Raji (cell line): ENCODE data around the gene RSPRY1.
A peak's percentile ranks its signal among the peaks of the same experiment; 100 is the strongest.

ENCODE experiments used
- POLR2A ChIP-seq: IDR thresholded peaks from 2 replicates; pipeline ENCODE4 v1.6.1; 2011; ENCODE audit warnings: low read depth, low read length, control low read depth; ENCODE audit not compliant: insufficient read depth

Gene RSPRY1

GRCh38 chr16:57229079-57229478 is 43.0 kb downstream of the RSPRY1 start:
- no peak for TF ChIP-seq POLR2A

GRCh38 chr16:57231821-57232350 is 45.8 kb downstream of the RSPRY1 start:
- no peak for TF ChIP-seq POLR2A

- no peak for TF ChIP-seq POLR2A
These were observed 48.0 kb downstream of the RSPRY1 start for GRCh38 chr16:57233944-57234706.

GRCh38 chr16:57234707-57235092 is 48.6 kb downstream of the RSPRY1 start:
- TF ChIP-seq POLR2A, result no peak

- peak; percentile 33; the same call in 1 of the 2 replicates for TF ChIP-seq POLR2A
These were observed 49.2 kb downstream of the RSPRY1 start for GRCh38 chr16:57235128-57236021.

GRCh38 chr16:57236022-57236350 is 49.9 kb downstream of the RSPRY1 start:
- no peak for TF ChIP-seq POLR2A

- no peak for TF ChIP-seq POLR2A
These were observed 52.6 kb downstream of the RSPRY1 start for GRCh38 chr16:57238682-57239081.

- TF ChIP-seq POLR2A, result no peak
These were observed 53.0 kb downstream of the RSPRY1 start for GRCh38 chr16:57239107-57239506.

GRCh38 chr16:57240851-57241250 is 54.7 kb downstream of the RSPRY1 start:
- no peak for TF ChIP-seq POLR2A

- no peak for TF ChIP-seq POLR2A
These were observed 56.5 kb downstream of the RSPRY1 start for GRCh38 chr16:57242650-57243049.

- no peak for TF ChIP-seq POLR2A
These were observed 58.3 kb downstream of the RSPRY1 start for GRCh38 chr16:57244463-57244766.

- peak; percentile 93 for TF ChIP-seq POLR2A
These were observed 58.8 kb downstream of the RSPRY1 start, which contains the start of gene ARL2BP for GRCh38 chr16:57244767-57245471. Gene ARL2BP, plus strand, starts transcription at chr16:57245259. Its CDS starts 109 bp downstream, at chr16:57245368.

GRCh38 chr16:57245472-57246113 is 59.5 kb downstream of the RSPRY1 start:
- no peak for TF ChIP-seq POLR2A

- TF ChIP-seq POLR2A, result no peak
These were observed 65.2 kb downstream of the RSPRY1 start for GRCh38 chr16:57251352-57251751.
